Breast epithelium (tissue), 4 donors: ENCODE data around the gene COMP. TPM values are rescaled to one million over a fixed set of nuclear protein-coding genes. Genes with fewer than 3 reads are reported as not detected.
"Not testable (repeated sequence)": the region's sequence is repeated elsewhere in the genome, so short reads cannot be mapped to it uniquely, and the experiment has no call there.

Experiments used
- DNase-seq, 2 donors: peaks; one replicate each; pipeline ENCODE4 v3.0.0-alpha.2; 2019; ENCODE audit warnings: low spot score in 2 of 2
- H3K27ac ChIP-seq, 2 donors: fragments of 200-600 bp; sonication (generic) in 1 of 2; one replicate each; pipeline ENCODE4 v1.5.1; 2016 to 2019; ENCODE audit warnings: mild to moderate bottlenecking in 1 of 2
- H3K27me3 ChIP-seq, 2 donors: fragments of 200-600 bp; sonication (generic) in 1 of 2; one replicate each; pipeline versions ENCODE4 v1.5.1 to v1.6.0; 2017 to 2019; ENCODE audit warnings: control low read depth in 1 of 2, mild to moderate bottlenecking in 1 of 2
- H3K36me3 ChIP-seq: fragments of 200-600 bp; one replicate; pipeline ENCODE4 v1.5.1; 2019
- H3K4me1 ChIP-seq, 2 donors: fragments of 200-600 bp; sonication (generic); one replicate each; pipeline ENCODE4 v1.5.1; 2016 to 2019; ENCODE audit warnings: control low read depth in 1 of 2
- H3K4me3 ChIP-seq, 3 donors: fragments of 200-600 bp; sonication (generic); 1 replicate in 2 of 3; 2 replicates in 1 of 3; pipeline ENCODE4 v1.5.1; 2016 to 2019; ENCODE audit warnings: mild to moderate bottlenecking in 3 of 3, moderate library complexity in 2 of 3
- H3K9me3 ChIP-seq, 2 donors: fragments of 200-600 bp; sonication (generic) in 1 of 2; one replicate each; pipeline ENCODE4 v1.5.1; 2016 to 2019; ENCODE audit warnings: control low read depth in 1 of 2
- CTCF ChIP-seq, 3 donors: fragments of 450-650 bp; IDR thresholded peaks; one replicate each; pipeline ENCODE4 v1.5.1; 2016 to 2017; ENCODE audit warnings: antibody characterized with exemption in 3 of 3, mild to moderate bottlenecking in 3 of 3, moderate library complexity in 3 of 3
- POLR2A ChIP-seq: fragments of 450-650 bp; IDR thresholded peaks from one replicate; pipeline ENCODE4 v1.6.1; 2016; ENCODE audit warnings: antibody characterized with exemption, mild to moderate bottlenecking, moderate library complexity
- POLR2AphosphoS5 ChIP-seq, 3 donors: sonication (generic); formaldehyde crosslinking; IDR thresholded peaks; one replicate each; pipeline ENCODE4 v1.6.1; 2017; ENCODE audit warnings: antibody characterized with exemption in 3 of 3
- intact Hi-C: fragments of 100-400 bp; cut with DNase I; formaldehyde crosslinking; loops from one replicate; pipeline ENCODE4 v1.15.1; 2023; ENCODE audit warnings: low total_unique reads
- total RNA-seq, 3 donors: library from RNA; depleted of rRNA; stranded (reverse); fragments of >200 nt; gene quantifications; one replicate each; pipeline ENCODE4 v1.1.0, GENCODE V29; 2016

Gene COMP
- total RNA-seq, 3 donors from 2014 or later: 1.0 to 4.9 (median 2.2) TPM

DNA sequence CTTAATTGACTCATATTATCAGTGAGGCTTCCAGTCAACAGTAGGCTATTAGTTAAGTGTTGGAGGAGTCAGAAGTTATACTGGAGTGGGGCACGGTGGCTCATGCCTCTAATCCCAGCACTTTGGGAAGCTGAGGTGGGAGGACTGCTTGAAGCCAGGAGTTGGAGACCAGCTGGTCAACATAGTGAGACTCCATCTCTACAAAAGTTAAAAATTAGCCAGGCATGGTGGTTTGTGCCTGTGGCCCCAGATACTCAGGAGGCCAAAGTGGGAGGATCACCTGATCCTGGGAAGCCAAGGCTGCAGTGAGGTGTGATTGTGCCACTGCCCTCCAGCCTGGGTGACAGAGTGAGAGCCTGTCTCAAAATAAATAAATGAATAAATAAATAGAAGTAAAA, 53.2 kb downstream of the COMP start:
- TF ChIP-seq POLR2A (no peak), CTCF (IDR thresholded peaks at IDR 0.05) (no peak), POLR2AphosphoS5 (IDR thresholded peaks at IDR 0.05) (no peak)
- Histone ChIP-seq H3K9me3 (no peaks in the 10 kb centered on the region), H3K36me3 (no peaks in the 10 kb centered on the region), H3K4me1 (peaks cover 0 to 2% of the 10 kb centered on the region in 2 donors), H3K27ac (no peak overlapping the region), H3K4me3 (no peak overlapping the region), H3K27me3 (no peaks in the 10 kb centered on the region)
- DNase-seq: no peak
- intact Hi-C loops: no loop called here

GRCh38 chr19:18737337-18737953, 53.7 kb downstream of the COMP start:
- no peaks in the 10 kb centered on the region for H3K4me1 ChIP-seq
- intact Hi-C loops: no loop called here
- no peak for DNase-seq
- no peaks in the 10 kb centered on the region for H3K9me3 ChIP-seq
- H3K27me3 ChIP-seq: no peaks in the 10 kb centered on the region
- no peaks in the 10 kb centered on the region for H3K36me3 ChIP-seq
- no peak for TF ChIP-seq POLR2AphosphoS5 (IDR thresholded peaks at IDR 0.05)
- no peak for TF ChIP-seq POLR2A
- no peak for TF ChIP-seq CTCF (IDR thresholded peaks at IDR 0.05)
- H3K27ac ChIP-seq: no peak overlapping the region
- H3K4me3 ChIP-seq: no peak overlapping the region

DNA sequence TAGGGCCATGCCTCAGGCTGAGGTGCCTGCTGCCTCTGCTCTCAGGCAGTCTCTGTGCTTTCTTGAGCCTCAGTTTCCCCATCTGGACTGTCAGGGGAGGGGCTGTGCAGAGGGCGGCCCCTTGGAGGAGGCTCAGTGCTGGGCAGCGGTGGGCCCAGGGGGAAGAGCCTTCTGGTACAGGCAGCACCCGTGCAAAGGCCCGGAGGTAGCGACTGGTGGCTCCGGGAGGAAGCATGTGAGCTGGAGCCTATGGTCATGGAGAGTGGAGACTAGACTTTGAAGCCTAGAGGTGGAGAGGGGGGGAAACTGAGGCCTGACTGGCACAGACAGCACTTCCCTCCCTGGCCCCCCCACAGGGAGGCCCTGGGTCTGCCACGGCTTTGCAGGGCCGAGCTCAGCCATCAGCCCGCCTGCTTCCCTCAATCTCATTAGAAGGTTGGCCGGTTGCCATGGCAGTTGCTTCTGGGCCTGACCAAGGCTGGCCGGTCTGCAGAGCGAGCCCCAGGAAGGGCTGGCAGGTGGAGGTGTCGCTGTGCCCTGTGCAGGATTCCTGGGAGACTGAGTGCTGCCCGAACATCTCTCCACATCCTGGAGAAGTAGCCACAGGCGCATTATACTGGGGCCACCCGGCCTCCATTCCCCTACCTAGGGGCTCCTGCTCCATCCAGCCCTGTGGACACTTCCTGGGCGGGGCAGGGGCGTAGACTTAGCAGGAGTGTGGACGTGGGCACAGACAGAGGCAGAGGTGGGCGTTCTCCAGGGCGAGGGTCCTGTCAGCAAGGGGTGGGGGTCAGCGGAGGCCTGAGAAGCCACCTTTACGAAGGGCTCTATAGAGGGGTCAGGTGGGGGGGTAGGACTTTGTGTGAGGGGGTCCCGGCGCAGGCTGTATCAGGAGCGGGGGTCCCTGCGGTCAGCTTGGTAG, 54.4 kb downstream of the COMP start:
- intact Hi-C loops: no loop called here
- peak in 1 of 2 donors; percentile 70 for DNase-seq
- H3K27me3 ChIP-seq: no peaks in the 10 kb centered on the region
- H3K4me3 ChIP-seq: no peak overlapping the region
- H3K4me1 ChIP-seq: no peaks in the 10 kb centered on the region
- TF ChIP-seq POLR2AphosphoS5 (IDR thresholded peaks at IDR 0.05) (no peak), POLR2A (no peak), CTCF (IDR thresholded peaks at IDR 0.05) (no peak)
- H3K9me3 ChIP-seq: no peaks in the 10 kb centered on the region
- no peak overlapping the region for H3K27ac ChIP-seq
- H3K36me3 ChIP-seq: no peaks in the 10 kb centered on the region

DNA sequence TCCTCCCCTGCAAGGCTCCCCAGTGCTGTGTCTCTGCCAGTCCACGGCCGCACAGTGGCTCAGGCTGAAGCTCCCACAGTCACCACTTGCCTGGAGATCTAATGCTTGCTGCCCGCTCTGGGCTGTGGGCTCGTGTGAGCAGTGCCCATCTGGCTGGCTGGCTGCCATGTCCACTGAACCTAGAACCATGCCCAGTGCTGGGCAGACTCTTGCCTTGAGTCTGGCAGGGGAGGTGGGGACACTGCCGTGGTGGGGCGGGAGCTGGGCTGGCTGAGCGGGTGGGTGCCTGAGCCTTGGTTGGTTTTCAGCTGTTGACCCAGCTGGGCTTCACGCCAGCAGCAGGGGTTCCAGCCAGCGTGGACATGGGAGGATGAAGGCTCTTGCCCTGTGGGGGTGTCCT, 55.4 kb downstream of the COMP start:
- intact Hi-C loops: no loop called here
- Histone ChIP-seq H3K27me3 (no peaks in the 10 kb centered on the region), H3K9me3 (no peaks in the 10 kb centered on the region), H3K36me3 (no peaks in the 10 kb centered on the region), H3K4me1 (no peaks in the 10 kb centered on the region), H3K27ac (no peak overlapping the region), H3K4me3 (no peak overlapping the region)
- DNase-seq: no peak
- no peak for TF ChIP-seq POLR2AphosphoS5 (IDR thresholded peaks at IDR 0.05)
- TF ChIP-seq CTCF (IDR thresholded peaks at IDR 0.05): no peak
- TF ChIP-seq POLR2A: no peak

GRCh38 chr19:18735324-18735723, 55.8 kb downstream of the COMP start:
- Histone ChIP-seq H3K4me3 (no peak overlapping the region), H3K9me3 (no peaks in the 10 kb centered on the region), H3K27me3 (no peaks in the 10 kb centered on the region), H3K36me3 (no peaks in the 10 kb centered on the region), H3K27ac (no peak overlapping the region), H3K4me1 (no peaks in the 10 kb centered on the region)
- no peak for DNase-seq
- intact Hi-C loops: no loop called here
- no peak for TF ChIP-seq POLR2AphosphoS5 (IDR thresholded peaks at IDR 0.05)
- TF ChIP-seq POLR2A: no peak
- TF ChIP-seq CTCF (IDR thresholded peaks at IDR 0.05): no peak

GRCh38 chr19:18733762-18734332, 57.3 kb downstream of the COMP start:
- DNase-seq, intact Hi-C loops, H3K9me3 ChIP-seq, H3K36me3 ChIP-seq, H3K4me1 ChIP-seq, H3K27me3 ChIP-seq, H3K4me3 ChIP-seq, H3K27ac ChIP-seq: not testable (repeated sequence)
